ENCODE measurements around the gene EFNB2. TPM values are rescaled to one million over a fixed set of nuclear protein-coding genes. Genes with fewer than 3 reads are reported as not detected.

EFNB2 gene
- total RNA-seq, 4 donors from 2014 or later, result 46.8 to 84.2 (median 77.6) TPM

GRCh38 chr13:106514928-106515634 is 20.4 kb downstream of the EFNB2 start:
- H3K36me3 ChIP-seq, result peaks cover 0 to 3% (median 0%) of the 10 kb centered on the region in 4 donors
- H3K27ac ChIP-seq, result no peak overlapping the region
- no peaks in the 10 kb centered on the region for H3K27me3 ChIP-seq
- peaks cover 0 to 5% (median 0%) of the 10 kb centered on the region in 4 donors for H3K4me1 ChIP-seq
- intact Hi-C loops (cut with DNase I; ENCODE audit: low total_unique reads), result no loop called here
- in situ Hi-C loops (cut with MboI; ENCODE audit: low pct_ligation_motif_present in 1 of 4, low pct_unique_long_range_greater_than_20kb in 1 of 4, low sequenced_read_pairs in 3 of 4), result loop anchor here in 2 of 4 donors (25.0 kb wide), 1 partner anchor 428 kb away; no protein-coding TSS in a partner anchor
- WGBS, 2 donors (ENCODE audit: low coverage in 1 of 2), result 88% methylated on average over 14 to 15 of the region's 15 CpGs
- TF ChIP-seq EP300 (IDR thresholded peaks at IDR 0.05; ENCODE audit: low read depth), result no peak
- no peak for TF ChIP-seq POLR2A (IDR thresholded peaks at IDR 0.05)
- H3K9me3 ChIP-seq, result no peaks in the 10 kb centered on the region
- no peak for DNase-seq
- no peak overlapping the region for H3K4me3 ChIP-seq

- Histone ChIP-seq H3K27me3 (no peaks in the 10 kb centered on the region), H3K4me3 (no peak overlapping the region), H3K36me3 (peaks cover 0 to 3% (median 0%) of the 10 kb centered on the region in 4 donors), H3K4me1 (peaks cover 0 to 6% (median 0%) of the 10 kb centered on the region in 4 donors), H3K9me3 (no peaks in the 10 kb centered on the region), H3K27ac (no peak overlapping the region)
- no peak for DNase-seq
- intact Hi-C loops (cut with DNase I; ENCODE audit: low total_unique reads) (no loop called here), in situ Hi-C loops (cut with MboI; ENCODE audit: low pct_ligation_motif_present in 1 of 4, low pct_unique_long_range_greater_than_20kb in 1 of 4, low sequenced_read_pairs in 3 of 4) (loop anchor here in 2 of 4 donors (25.0 kb wide), 1 partner anchor 426 kb away; no protein-coding TSS in a partner anchor)
- TF ChIP-seq POLR2A (IDR thresholded peaks at IDR 0.05), result no peak
- TF ChIP-seq CTCF (IDR thresholded peaks at IDR 0.05), result no peak
- no peak for TF ChIP-seq EP300 (IDR thresholded peaks at IDR 0.05; ENCODE audit: low read depth)
- TF ChIP-seq POLR2AphosphoS5 (IDR thresholded peaks at IDR 0.05), result no peak
- 70 to 74% methylated on average over 8 of the region's 8 CpGs for WGBS, 2 donors (ENCODE audit: low coverage in 1 of 2)
These were observed 22.2 kb downstream of the EFNB2 start for GRCh38 chr13:106513025-106513983.

GRCh38 chr13:106507560-106508274 is 27.7 kb downstream of the EFNB2 start:
- no peaks in the 10 kb centered on the region for H3K27me3 ChIP-seq
- H3K9me3 ChIP-seq, result no peaks in the 10 kb centered on the region
- DNase-seq, result no peak
- WGBS, 2 donors (ENCODE audit: low coverage in 1 of 2), result 64 to 70% methylated on average over 10 to 11 of the region's 11 CpGs
- peaks cover 0 to 4% (median 0%) of the 10 kb centered on the region in 4 donors for H3K4me1 ChIP-seq
- H3K4me3 ChIP-seq, result no peak overlapping the region
- H3K27ac ChIP-seq, result peak overlapping the region in 1 of 4 donors; percentile 8
- peaks cover 0 to 5% (median 2%) of the 10 kb centered on the region in 4 donors for H3K36me3 ChIP-seq
- in situ Hi-C loops (cut with MboI; ENCODE audit: low pct_ligation_motif_present in 1 of 4, low pct_unique_long_range_greater_than_20kb in 1 of 4, low sequenced_read_pairs in 3 of 4), result loop anchor here in 2 of 4 donors (25.0 kb wide), 1 partner anchor 420 kb away; no protein-coding TSS in a partner anchor
- no peak for TF ChIP-seq POLR2A (IDR thresholded peaks at IDR 0.05)
- TF ChIP-seq EP300 (IDR thresholded peaks at IDR 0.05; ENCODE audit: low read depth), result no peak
- no peak for TF ChIP-seq CTCF (IDR thresholded peaks at IDR 0.05)
- no peak for TF ChIP-seq POLR2AphosphoS5 (IDR thresholded peaks at IDR 0.05)
- intact Hi-C loops (cut with DNase I; ENCODE audit: low total_unique reads), result no loop called here

GRCh38 chr13:106506286-106506685 is 29.2 kb downstream of the EFNB2 start:
- DNase-seq, result no peak
- 64 to 76% methylated on average over 2 of the region's 2 CpGs for WGBS, 2 donors (ENCODE audit: low coverage in 1 of 2)
- H3K4me1 ChIP-seq, result peaks cover 0 to 4% (median 0%) of the 10 kb centered on the region in 4 donors
- H3K27me3 ChIP-seq, result no peaks in the 10 kb centered on the region
- no peaks in the 10 kb centered on the region for H3K9me3 ChIP-seq
- TF ChIP-seq POLR2AphosphoS5 (IDR thresholded peaks at IDR 0.05), result no peak
- TF ChIP-seq CTCF (IDR thresholded peaks at IDR 0.05), result no peak
- TF ChIP-seq POLR2A (IDR thresholded peaks at IDR 0.05), result no peak
- no peak for TF ChIP-seq EP300 (IDR thresholded peaks at IDR 0.05; ENCODE audit: low read depth)
- in situ Hi-C loops (cut with MboI; ENCODE audit: low pct_ligation_motif_present in 1 of 4, low pct_unique_long_range_greater_than_20kb in 1 of 4, low sequenced_read_pairs in 3 of 4), result loop anchor here in 2 of 4 donors (25.0 kb wide), 1 partner anchor 419 kb away; no protein-coding TSS in a partner anchor
- H3K27ac ChIP-seq, result no peak overlapping the region
- H3K36me3 ChIP-seq, result peaks cover 0 to 5% (median 2%) of the 10 kb centered on the region in 4 donors
- intact Hi-C loops (cut with DNase I; ENCODE audit: low total_unique reads), result no loop called here
- no peak overlapping the region for H3K4me3 ChIP-seq
